Mesothelial cell of epicardium (in vitro differentiated cells): Measurements from ENCODE around the gene E2F4. TPM values are rescaled to one million over a fixed set of nuclear protein-coding genes. Genes with fewer than 3 reads are reported as not detected.

Experiments
- DNase-seq, 2 experiments: peaks; one replicate each; pipeline ENCODE4 v3.0.0; 2021; ENCODE audit warnings: low spot score in 2 of 2; ENCODE audit not compliant: unreplicated experiment in 2 of 2
- H3K27ac Mint-ChIP-seq: 2 replicates; pipeline ENCODE4 v1.8.0; 2021; ENCODE audit warnings: mixed read lengths
- H3K27me3 Mint-ChIP-seq: 2 replicates; pipeline ENCODE4 v1.8.0; 2021; ENCODE audit warnings: low read depth, mixed read lengths
- H3K36me3 Mint-ChIP-seq: 2 replicates; pipeline ENCODE4 v1.8.0; 2021; ENCODE audit warnings: mixed read lengths
- H3K4me1 Mint-ChIP-seq: 2 replicates; pipeline ENCODE4 v1.8.0; 2021; ENCODE audit warnings: mixed read lengths
- H3K4me3 Mint-ChIP-seq: 2 replicates; pipeline ENCODE4 v1.8.0; 2021; ENCODE audit warnings: mild to moderate bottlenecking, moderate library complexity, mixed read lengths
- H3K9me3 Mint-ChIP-seq: 2 replicates; pipeline ENCODE4 v1.8.0; 2021; ENCODE audit warnings: mixed read lengths
- CTCF ChIP-seq: fragments of 200-600 bp; sonication (generic); IDR thresholded peaks from one replicate; pipeline ENCODE4 v1.5.0; 2021; ENCODE audit warnings: antibody characterized with exemption; ENCODE audit not compliant: unreplicated experiment
- total RNA-seq: library from RNA; stranded (reverse); gene quantifications from 3 replicates; pipeline ENCODE4 v1.2.1, GENCODE V29; 2021

E2F4 gene
- total RNA-seq, 1 donor from 2014 or later: 80.2 TPM

- DNase-seq: no peak
- Mint-ChIP-seq H3K4me1 (peaks cover 7% of the 10 kb centered on the region), H3K9me3 (no peaks in the 10 kb centered on the region), H3K27me3 (peaks cover 36% of the 10 kb centered on the region), H3K27ac (no peak overlapping the region), H3K36me3 (peaks cover 11% of the 10 kb centered on the region), H3K4me3 (peak overlapping the region; percentile 77)
- TF ChIP-seq CTCF: no peak
Measured at GRCh38 chr16:67150047-67150832, 41.7 kb upstream of the E2F4 start.

DNA sequence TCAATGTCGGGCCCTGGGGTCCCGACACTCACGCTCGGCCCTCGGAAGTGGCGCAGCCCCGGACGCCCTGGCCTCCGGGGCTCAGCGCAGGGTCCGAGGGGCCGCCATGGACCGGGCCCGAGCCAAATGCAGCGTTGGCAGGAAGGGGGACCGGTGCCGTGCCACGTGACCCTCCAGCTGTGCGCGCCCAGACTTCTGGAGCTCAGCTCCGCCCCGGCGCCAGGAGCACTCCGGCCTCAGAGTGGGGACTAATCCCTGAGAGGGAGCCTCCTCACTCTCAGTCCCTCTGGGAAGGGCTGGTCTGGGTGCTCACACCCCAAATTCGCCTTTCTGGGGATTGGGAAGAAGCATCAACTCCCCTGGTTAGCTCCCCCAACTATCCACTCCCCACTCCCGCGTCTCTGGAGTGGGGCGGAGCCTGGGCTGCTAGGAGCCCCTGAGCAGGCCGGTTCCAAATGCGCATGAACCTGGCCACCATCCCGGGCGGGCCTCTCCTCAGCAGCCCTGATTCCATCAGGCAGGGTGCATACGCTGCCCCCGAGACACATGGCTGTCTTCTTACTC lies 41.0 kb upstream of the E2F4 start, which contains the start of gene B3GNT9:
B3GNT9 (minus strand) TSS at position 166 of the 564 bp plus-strand sequence. CDS start 513 bp downstream, outside the sequence.
- H3K36me3 Mint-ChIP-seq: peaks cover 10% of the 10 kb centered on the region
- H3K27ac Mint-ChIP-seq: peak within 1 kb of the TSS; percentile 66
- H3K9me3 Mint-ChIP-seq: no peaks in the 10 kb centered on the region
- peaks cover 8% of the 10 kb centered on the region for H3K4me1 Mint-ChIP-seq
- peak within 1 kb of the TSS; percentile 77 for H3K4me3 Mint-ChIP-seq
- peaks cover 43% of the 10 kb centered on the region for H3K27me3 Mint-ChIP-seq
- no peak for TF ChIP-seq CTCF
- DNase-seq: peak in 1 of 2 experiments; percentile 73

- Mint-ChIP-seq H3K36me3 (peaks cover 10% of the 10 kb centered on the region), H3K27ac (no peak overlapping the region), H3K27me3 (peaks cover 49% of the 10 kb centered on the region), H3K4me3 (peak overlapping the region; percentile 77), H3K9me3 (no peaks in the 10 kb centered on the region), H3K4me1 (peaks cover 8% of the 10 kb centered on the region)
- no peak for DNase-seq
- TF ChIP-seq CTCF: no peak
Measured at GRCh38 chr16:67151431-67152097, 40.4 kb upstream of the E2F4 start.

GRCh38 chr16:67154578-67155294 lies 37.2 kb upstream of the E2F4 start:
- H3K4me3 Mint-ChIP-seq: peak overlapping the region; percentile 53
- DNase-seq: no peak
- H3K27me3 Mint-ChIP-seq: peaks cover 74% of the 10 kb centered on the region

More at GRCh38 chr16:67154578-67155294, 37.2 kb upstream of the E2F4 start:
- Mint-ChIP-seq H3K27ac (no peak overlapping the region), H3K9me3 (no peaks in the 10 kb centered on the region), H3K4me1 (peaks cover 8% of the 10 kb centered on the region), H3K36me3 (no peaks in the 10 kb centered on the region)
- no peak for TF ChIP-seq CTCF
